Measurements from ENCODE around the gene SMYD3. TPM values are rescaled to one million over a fixed set of nuclear protein-coding genes. Genes with fewer than 3 reads are reported as not detected.

SMYD3 gene
- total RNA-seq, 1 donor from 2014 or later, result 27.2 TPM

DNA sequence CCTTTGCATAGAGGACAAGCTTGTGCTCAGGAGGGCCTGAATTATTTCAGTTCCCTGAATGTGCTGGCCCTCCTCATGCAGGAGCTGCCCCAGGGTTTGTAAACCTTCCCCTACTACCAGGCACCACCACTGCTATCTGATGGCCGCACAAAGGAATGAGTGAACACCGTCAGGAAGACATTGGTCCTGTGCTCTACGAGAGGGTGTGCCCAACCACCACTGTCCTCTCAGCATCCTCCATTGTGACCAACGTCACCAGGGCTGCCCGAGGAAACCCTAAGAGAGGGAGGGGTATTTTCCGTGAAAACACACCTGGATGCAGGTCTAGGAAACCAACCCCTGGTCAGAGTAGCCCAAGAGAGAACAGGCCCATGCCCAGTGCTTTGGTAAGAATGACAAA is 694.8 kb downstream of the SMYD3 start:
- Histone ChIP-seq H3K27ac (no peak overlapping the region), H3K9me3 (no peaks in the 10 kb centered on the region), H3K4me1 (no peaks in the 10 kb centered on the region), H3K4me3 (no peak overlapping the region), H3K36me3 (no peaks in the 10 kb centered on the region), H3K27me3 (no peaks in the 10 kb centered on the region)
- TF ChIP-seq, protein P1, sequence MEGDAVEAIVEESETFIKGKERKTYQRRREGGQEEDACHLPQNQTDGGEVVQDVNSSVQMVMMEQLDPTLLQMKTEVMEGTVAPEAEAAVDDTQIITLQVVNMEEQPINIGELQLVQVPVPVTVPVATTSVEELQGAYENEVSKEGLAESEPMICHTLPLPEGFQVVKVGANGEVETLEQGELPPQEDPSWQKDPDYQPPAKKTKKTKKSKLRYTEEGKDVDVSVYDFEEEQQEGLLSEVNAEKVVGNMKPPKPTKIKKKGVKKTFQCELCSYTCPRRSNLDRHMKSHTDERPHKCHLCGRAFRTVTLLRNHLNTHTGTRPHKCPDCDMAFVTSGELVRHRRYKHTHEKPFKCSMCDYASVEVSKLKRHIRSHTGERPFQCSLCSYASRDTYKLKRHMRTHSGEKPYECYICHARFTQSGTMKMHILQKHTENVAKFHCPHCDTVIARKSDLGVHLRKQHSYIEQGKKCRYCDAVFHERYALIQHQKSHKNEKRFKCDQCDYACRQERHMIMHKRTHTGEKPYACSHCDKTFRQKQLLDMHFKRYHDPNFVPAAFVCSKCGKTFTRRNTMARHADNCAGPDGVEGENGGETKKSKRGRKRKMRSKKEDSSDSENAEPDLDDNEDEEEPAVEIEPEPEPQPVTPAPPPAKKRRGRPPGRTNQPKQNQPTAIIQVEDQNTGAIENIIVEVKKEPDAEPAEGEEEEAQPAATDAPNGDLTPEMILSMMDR (IDR thresholded peaks at IDR 0.05), result no peak
- DNase-seq (no peak), ATAC-seq (no peak)
- intact Hi-C loops (cut with DNase I), result no loop called here

DNA sequence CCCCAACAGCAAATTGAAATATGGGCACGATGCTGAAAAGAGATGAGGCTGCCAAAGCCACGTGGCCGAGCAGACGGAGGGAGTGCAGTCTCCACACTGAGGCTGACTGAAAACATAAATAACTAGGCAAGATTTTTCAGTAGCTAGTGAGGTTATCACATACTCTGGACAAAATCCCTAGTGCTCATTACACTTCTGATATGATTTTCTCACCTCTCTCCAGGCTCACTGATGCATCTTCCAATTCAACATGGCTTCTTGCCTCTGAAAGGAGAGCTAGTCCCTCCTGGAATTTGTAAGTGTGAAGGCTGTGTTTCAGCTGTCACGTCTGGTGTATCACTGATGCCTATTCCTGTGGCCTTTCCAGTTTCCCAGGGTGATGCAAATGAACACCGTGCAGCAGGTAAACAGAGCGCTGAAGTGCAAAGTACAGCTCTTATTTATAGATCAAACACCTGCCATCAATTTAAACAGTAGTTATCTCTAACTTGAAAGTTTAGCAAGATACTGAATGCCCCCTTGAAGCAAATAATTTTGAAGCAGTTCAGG is 696.2 kb downstream of the SMYD3 start:
- Histone ChIP-seq H3K9me3 (no peaks in the 10 kb centered on the region), H3K4me3 (no peak overlapping the region), H3K27ac (no peak overlapping the region), H3K4me1 (peaks cover 4% of the 10 kb centered on the region), H3K36me3 (no peaks in the 10 kb centered on the region), H3K27me3 (no peaks in the 10 kb centered on the region)
- TF ChIP-seq, protein P1 (IDR thresholded peaks at IDR 0.05), result no peak
- intact Hi-C loops (cut with DNase I), result no loop called here
- ATAC-seq, result no peak
- no peak for DNase-seq

DNA sequence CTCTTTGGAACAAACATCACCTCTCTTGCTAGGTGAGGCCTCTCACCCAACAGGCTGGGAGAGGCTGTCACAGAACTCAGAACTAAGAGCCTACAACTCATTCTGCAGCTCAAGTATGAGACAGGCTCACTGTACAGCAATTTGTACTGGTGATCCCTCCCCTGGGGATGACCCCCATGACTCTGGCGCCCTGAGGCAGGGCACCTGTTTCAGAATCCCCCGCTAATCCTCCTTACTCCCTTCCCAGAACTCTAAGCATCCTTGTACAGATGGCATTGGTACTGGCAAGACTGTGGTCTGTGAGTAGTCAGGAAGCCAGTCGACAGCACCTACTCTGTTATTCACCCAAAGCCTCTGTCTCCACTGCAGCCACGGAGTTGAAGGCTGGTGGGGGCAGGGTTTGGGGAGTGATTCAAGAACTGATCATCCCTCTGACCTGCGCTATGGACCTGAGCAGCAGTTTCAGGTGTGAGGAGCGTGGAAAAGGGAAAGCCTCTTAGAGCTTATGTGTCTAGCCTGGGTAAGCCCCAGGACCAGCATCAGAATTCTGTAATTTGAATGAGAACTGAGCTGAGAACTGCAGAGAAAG is 696.8 kb downstream of the SMYD3 start:
- TF ChIP-seq, protein P1 (IDR thresholded peaks at IDR 0.05), result no peak
- ATAC-seq (no peak), DNase-seq (no peak)
- Histone ChIP-seq H3K4me3 (no peak overlapping the region), H3K4me1 (peaks cover 4% of the 10 kb centered on the region), H3K9me3 (no peaks in the 10 kb centered on the region), H3K27ac (no peak overlapping the region), H3K36me3 (no peaks in the 10 kb centered on the region), H3K27me3 (no peaks in the 10 kb centered on the region)
- intact Hi-C loops (cut with DNase I), result no loop called here

DNA sequence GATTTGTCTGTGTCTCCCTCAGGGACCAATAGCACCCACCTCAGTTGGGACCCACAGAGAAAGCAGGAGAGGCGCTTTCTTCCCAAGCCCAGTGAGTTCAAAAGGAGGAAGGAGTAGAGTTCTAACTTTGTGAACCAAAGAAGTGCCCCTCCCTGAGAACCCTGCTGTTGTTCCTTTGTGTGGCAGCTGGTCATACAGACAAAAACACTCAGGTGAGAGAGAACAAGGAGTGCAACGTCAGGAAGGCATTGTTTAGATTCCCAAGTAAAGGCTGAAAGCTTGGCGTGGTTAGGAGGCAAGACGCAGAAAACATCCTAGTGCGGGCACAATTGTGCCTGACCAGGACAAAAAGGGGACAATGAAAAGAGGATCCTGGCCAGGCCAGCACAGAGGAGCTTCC is 697.7 kb downstream of the SMYD3 start:
- intact Hi-C loops (cut with DNase I), result no loop called here
- DNase-seq (no peak), ATAC-seq (no peak)
- H3K4me3 ChIP-seq, result no peak overlapping the region
- no peaks in the 10 kb centered on the region for H3K27me3 ChIP-seq
- peaks cover 4% of the 10 kb centered on the region for H3K4me1 ChIP-seq
- no peak overlapping the region for H3K27ac ChIP-seq
- no peaks in the 10 kb centered on the region for H3K9me3 ChIP-seq
- H3K36me3 ChIP-seq, result no peaks in the 10 kb centered on the region
- TF ChIP-seq, protein P1 (IDR thresholded peaks at IDR 0.05), result no peak

DNA sequence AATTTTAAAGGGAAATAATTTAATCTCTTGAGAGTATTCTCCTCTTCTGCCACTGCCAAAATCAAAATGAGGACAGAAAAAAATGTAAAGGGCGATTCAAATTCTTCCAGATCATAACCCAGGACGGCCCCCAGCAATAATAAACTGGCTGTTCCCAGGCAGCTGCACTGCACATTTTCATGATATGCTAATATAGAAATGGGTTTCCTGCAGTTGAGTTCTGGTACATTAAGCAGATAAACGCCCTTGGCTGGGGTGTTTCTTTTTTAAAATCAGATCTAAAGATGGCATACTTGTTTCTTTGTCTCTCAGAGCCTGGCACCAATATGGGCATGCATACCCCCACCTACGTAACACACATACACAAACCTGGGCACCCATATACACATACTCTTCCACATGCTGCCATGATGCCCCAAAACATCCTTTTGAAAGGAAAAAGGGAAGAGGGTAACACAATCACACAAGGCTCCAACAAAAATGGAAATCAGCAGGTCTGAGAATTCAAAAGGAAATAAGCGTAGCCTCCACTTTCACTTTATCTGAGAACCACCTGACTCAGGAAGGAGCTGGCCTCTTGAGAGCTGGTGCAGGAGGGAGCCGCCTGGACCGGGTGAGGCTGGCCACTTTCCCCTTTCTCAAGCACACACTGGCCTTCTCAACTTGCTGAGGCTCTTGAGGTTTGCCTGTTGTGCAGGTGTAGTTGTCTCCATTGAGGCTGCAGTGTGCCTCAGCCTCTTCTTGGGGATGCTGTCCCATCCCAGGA is 698.9 kb downstream of the SMYD3 start:
- intact Hi-C loops (cut with DNase I), result no loop called here
- TF ChIP-seq, protein P1 (IDR thresholded peaks at IDR 0.05), result no peak
- H3K4me1 ChIP-seq, result peaks cover 4% of the 10 kb centered on the region
- ATAC-seq (peak; percentile 94), DNase-seq (peak; percentile 87)
- no peaks in the 10 kb centered on the region for H3K27me3 ChIP-seq
- peak overlapping the region; percentile 17 for H3K4me3 ChIP-seq
- H3K36me3 ChIP-seq, result no peaks in the 10 kb centered on the region
- H3K27ac ChIP-seq, result peak overlapping the region; percentile 58
- H3K9me3 ChIP-seq, result no peaks in the 10 kb centered on the region
